ENCODE results near the gene SMAD6. TPM values are rescaled to one million over a fixed set of nuclear protein-coding genes. Genes with fewer than 3 reads are reported as not detected.

The SMAD6 gene
- total and polyA plus RNA-seq, 2 experiments from 2014 or later = 1.6 to 15.7 TPM

GRCh38 chr15:66763186-66764071, 61.4 kb downstream of the SMAD6 start (continued):
- TF ChIP-seq, protein P1, sequence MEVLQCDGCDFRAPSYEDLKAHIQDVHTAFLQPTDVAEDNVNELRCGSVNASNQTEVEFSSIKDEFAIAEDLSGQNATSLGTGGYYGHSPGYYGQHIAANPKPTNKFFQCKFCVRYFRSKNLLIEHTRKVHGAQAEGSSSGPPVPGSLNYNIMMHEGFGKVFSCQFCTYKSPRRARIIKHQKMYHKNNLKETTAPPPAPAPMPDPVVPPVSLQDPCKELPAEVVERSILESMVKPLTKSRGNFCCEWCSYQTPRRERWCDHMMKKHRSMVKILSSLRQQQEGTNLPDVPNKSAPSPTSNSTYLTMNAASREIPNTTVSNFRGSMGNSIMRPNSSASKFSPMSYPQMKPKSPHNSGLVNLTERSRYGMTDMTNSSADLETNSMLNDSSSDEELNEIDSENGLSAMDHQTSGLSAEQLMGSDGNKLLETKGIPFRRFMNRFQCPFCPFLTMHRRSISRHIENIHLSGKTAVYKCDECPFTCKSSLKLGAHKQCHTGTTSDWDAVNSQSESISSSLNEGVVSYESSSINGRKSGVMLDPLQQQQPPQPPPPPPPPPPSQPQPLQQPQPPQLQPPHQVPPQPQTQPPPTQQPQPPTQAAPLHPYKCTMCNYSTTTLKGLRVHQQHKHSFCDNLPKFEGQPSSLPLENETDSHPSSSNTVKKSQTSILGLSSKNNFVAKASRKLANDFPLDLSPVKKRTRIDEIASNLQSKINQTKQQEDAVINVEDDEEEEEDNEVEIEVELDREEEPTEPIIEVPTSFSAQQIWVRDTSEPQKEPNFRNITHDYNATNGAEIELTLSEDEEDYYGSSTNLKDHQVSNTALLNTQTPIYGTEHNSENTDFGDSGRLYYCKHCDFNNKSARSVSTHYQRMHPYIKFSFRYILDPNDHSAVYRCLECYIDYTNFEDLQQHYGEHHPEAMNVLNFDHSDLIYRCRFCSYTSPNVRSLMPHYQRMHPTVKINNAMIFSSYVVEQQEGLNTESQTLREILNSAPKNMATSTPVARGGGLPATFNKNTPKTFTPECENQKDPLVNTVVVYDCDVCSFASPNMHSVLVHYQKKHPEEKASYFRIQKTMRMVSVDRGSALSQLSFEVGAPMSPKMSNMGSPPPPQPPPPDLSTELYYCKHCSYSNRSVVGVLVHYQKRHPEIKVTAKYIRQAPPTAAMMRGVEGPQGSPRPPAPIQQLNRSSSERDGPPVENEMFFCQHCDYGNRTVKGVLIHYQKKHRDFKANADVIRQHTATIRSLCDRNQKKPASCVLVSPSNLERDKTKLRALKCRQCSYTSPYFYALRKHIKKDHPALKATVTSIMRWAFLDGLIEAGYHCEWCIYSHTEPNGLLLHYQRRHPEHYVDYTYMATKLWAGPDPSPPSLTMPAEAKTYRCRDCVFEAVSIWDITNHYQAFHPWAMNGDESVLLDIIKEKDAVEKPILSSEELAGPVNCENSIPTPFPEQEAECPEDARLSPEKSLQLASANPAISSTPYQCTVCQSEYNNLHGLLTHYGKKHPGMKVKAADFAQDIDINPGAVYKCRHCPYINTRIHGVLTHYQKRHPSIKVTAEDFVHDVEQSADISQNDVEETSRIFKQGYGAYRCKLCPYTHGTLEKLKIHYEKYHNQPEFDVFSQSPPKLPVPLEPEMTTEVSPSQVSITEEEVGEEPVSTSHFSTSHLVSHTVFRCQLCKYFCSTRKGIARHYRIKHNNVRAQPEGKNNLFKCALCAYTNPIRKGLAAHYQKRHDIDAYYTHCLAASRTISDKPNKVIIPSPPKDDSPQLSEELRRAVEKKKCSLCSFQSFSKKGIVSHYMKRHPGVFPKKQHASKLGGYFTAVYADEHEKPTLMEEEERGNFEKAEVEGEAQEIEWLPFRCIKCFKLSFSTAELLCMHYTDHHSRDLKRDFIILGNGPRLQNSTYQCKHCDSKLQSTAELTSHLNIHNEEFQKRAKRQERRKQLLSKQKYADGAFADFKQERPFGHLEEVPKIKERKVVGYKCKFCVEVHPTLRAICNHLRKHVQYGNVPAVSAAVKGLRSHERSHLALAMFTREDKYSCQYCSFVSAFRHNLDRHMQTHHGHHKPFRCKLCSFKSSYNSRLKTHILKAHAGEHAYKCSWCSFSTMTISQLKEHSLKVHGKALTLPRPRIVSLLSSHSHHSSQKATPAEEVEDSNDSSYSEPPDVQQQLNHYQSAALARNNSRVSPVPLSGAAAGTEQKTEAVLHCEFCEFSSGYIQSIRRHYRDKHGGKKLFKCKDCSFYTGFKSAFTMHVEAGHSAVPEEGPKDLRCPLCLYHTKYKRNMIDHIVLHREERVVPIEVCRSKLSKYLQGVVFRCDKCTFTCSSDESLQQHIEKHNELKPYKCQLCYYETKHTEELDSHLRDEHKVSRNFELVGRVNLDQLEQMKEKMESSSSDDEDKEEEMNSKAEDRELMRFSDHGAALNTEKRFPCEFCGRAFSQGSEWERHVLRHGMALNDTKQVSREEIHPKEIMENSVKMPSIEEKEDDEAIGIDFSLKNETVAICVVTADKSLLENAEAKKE (CRISPR knock-in tag; IDR thresholded peaks at IDR 0.05) = no peak
- TF ChIP-seq JUNB (IDR thresholded peaks at IDR 0.05; ENCODE audit: unreplicated experiment) (no peak), STAT1 (IDR thresholded peaks at IDR 0.05; ENCODE audit: unreplicated experiment) (no peak)

GRCh38 chr15:66764072-66764786, 62.2 kb downstream of the SMAD6 start:
- Histone ChIP-seq H3K79me2 (replicated peaks; ENCODE audit: insufficient read depth) (no peaks in the 10 kb centered on the region), H3K27ac (ENCODE audit: low read depth) (no peak overlapping the region)

More at GRCh38 chr15:66764072-66764786, 62.2 kb downstream of the SMAD6 start:
- DNase-seq (ENCODE audit: low spot score) (no peak), ATAC-seq (no peak)
- Mint-ChIP-seq H3K27me3 (ENCODE audit: insufficient read depth, low read depth, poor library complexity) (peaks cover 5% of the 10 kb centered on the region), H3K4me1 (peaks cover 20% of the 10 kb centered on the region), H3K4me3 (no peak overlapping the region), H3K9me3 (no peaks in the 10 kb centered on the region), H3K36me3 (ENCODE audit: low read depth) (no peaks in the 10 kb centered on the region), H3K27ac (no peak overlapping the region)
- H3K4me1 ChIP-seq (ENCODE audit: insufficient read depth) = peaks cover 13% of the 10 kb centered on the region; the same call in 1 of the 2 replicates
- no peaks in the 10 kb centered on the region for H3K9me2 ChIP-seq (ENCODE audit: insufficient read depth)
- no peaks in the 10 kb centered on the region; the same call in none of the 2 replicates for H4K20me1 ChIP-seq (replicated peaks; ENCODE audit: insufficient read depth)
- H3K4me2 ChIP-seq = no peak overlapping the region
- no peak overlapping the region for H2AFZ ChIP-seq
- no peaks in the 10 kb centered on the region for H3K36me3 ChIP-seq (ENCODE audit: insufficient read depth)
- TF ChIP-seq JUNB (IDR thresholded peaks at IDR 0.05; ENCODE audit: unreplicated experiment) (no peak), EZH2phosphoT487 (IDR thresholded peaks at IDR 0.05; ENCODE audit: unreplicated experiment) (no peak), NANOG (IDR thresholded peaks at IDR 0.05; ENCODE audit: borderline replicate concordance) (no peak), CREB1 (CRISPR knock-in tag; IDR thresholded peaks at IDR 0.05; ENCODE audit: low read depth) (no peak), ZNF331 (CRISPR knock-in tag; IDR thresholded peaks at IDR 0.05; ENCODE audit: low read depth) (no peak)
- no peaks in the 10 kb centered on the region for H3K27me3 ChIP-seq (ENCODE audit: insufficient read depth)
- H3K4me3 ChIP-seq = no peak overlapping the region
- no peaks in the 10 kb centered on the region for H3F3A ChIP-seq (replicated peaks; ENCODE audit: low read depth)
